ENCODE measurements around the gene AQP2. TPM values are rescaled to one million over a fixed set of nuclear protein-coding genes. Genes with fewer than 3 reads are reported as not detected.

Gene AQP2
- total RNA-seq, 4 donors from 2014 or later = not detected

- intact Hi-C loops (cut with DNase I; ENCODE audit: low total_unique reads) = no loop called here
- Histone ChIP-seq H3K36me3 (no peaks in the 10 kb centered on the region), H3K4me3 (no peak overlapping the region), H3K27me3 (no peaks in the 10 kb centered on the region), H3K4me1 (no peaks in the 10 kb centered on the region), H3K27ac (no peak overlapping the region), H3K9me3 (no peaks in the 10 kb centered on the region)
- in situ Hi-C loops (cut with MboI; ENCODE audit: low sequenced_read_pairs in 4 of 4) = no loop called here
- ATAC-seq = no peak
- TF ChIP-seq POLR2A (IDR thresholded peaks at IDR 0.05) = no peak
- no peak for TF ChIP-seq CTCF (IDR thresholded peaks at IDR 0.05 in 4 of 5, conservative IDR thresholded peaks at IDR 0.05 in 1 of 5)
- DNase-seq = no peak
Observed at GRCh38 chr12:49917788-49918173, 32.8 kb upstream of the AQP2 start.

GRCh38 chr12:49920241-49920914 lies 30.2 kb upstream of the AQP2 start:
- Histone ChIP-seq H3K4me1 (no peaks in the 10 kb centered on the region), H3K27ac (no peak overlapping the region), H3K36me3 (no peaks in the 10 kb centered on the region), H3K9me3 (no peaks in the 10 kb centered on the region), H3K27me3 (no peaks in the 10 kb centered on the region), H3K4me3 (no peak overlapping the region)
- TF ChIP-seq POLR2A (IDR thresholded peaks at IDR 0.05) = no peak
- TF ChIP-seq CTCF (IDR thresholded peaks at IDR 0.05 in 4 of 5, conservative IDR thresholded peaks at IDR 0.05 in 1 of 5) = no peak
- ATAC-seq (no peak), DNase-seq (no peak)
- intact Hi-C loops (cut with DNase I; ENCODE audit: low total_unique reads) (no loop called here), in situ Hi-C loops (cut with MboI; ENCODE audit: low sequenced_read_pairs in 4 of 4) (no loop called here)

- no peak overlapping the region for H3K4me3 ChIP-seq
- no peaks in the 10 kb centered on the region for H3K36me3 ChIP-seq
- H3K27ac ChIP-seq = no peak overlapping the region
- H3K9me3 ChIP-seq = no peaks in the 10 kb centered on the region
- no peak for TF ChIP-seq CTCF (IDR thresholded peaks at IDR 0.05 in 4 of 5, conservative IDR thresholded peaks at IDR 0.05 in 1 of 5)
- no peak for TF ChIP-seq POLR2A (IDR thresholded peaks at IDR 0.05)
- in situ Hi-C loops (cut with MboI; ENCODE audit: low sequenced_read_pairs in 4 of 4) (no loop called here), intact Hi-C loops (cut with DNase I; ENCODE audit: low total_unique reads) (no loop called here)
- no peaks in the 10 kb centered on the region for H3K27me3 ChIP-seq
- ATAC-seq (no peak), DNase-seq (no peak)
- no peaks in the 10 kb centered on the region for H3K4me1 ChIP-seq
Observed at GRCh38 chr12:49920915-49921286, 29.6 kb upstream of the AQP2 start.

GRCh38 chr12:49921299-49921698 lies 29.2 kb upstream of the AQP2 start:
- no peaks in the 10 kb centered on the region for H3K9me3 ChIP-seq
- H3K27me3 ChIP-seq = no peaks in the 10 kb centered on the region
- H3K4me1 ChIP-seq = no peaks in the 10 kb centered on the region
- TF ChIP-seq POLR2A (IDR thresholded peaks at IDR 0.05) (no peak), CTCF (IDR thresholded peaks at IDR 0.05 in 4 of 5, conservative IDR thresholded peaks at IDR 0.05 in 1 of 5) (no peak)
- in situ Hi-C loops (cut with MboI; ENCODE audit: low sequenced_read_pairs in 4 of 4) (no loop called here), intact Hi-C loops (cut with DNase I; ENCODE audit: low total_unique reads) (no loop called here)
- H3K4me3 ChIP-seq = no peak overlapping the region
- no peak overlapping the region for H3K27ac ChIP-seq
- ATAC-seq (no peak), DNase-seq (no peak)
- H3K36me3 ChIP-seq = no peaks in the 10 kb centered on the region

- ATAC-seq (no peak), DNase-seq (no peak)
- in situ Hi-C loops (cut with MboI; ENCODE audit: low sequenced_read_pairs in 4 of 4) = no loop called here
Observed at GRCh38 chr12:49921936-49922335, 28.6 kb upstream of the AQP2 start.

More at GRCh38 chr12:49921936-49922335, 28.6 kb upstream of the AQP2 start:
- intact Hi-C loops (cut with DNase I; ENCODE audit: low total_unique reads) = no loop called here
- no peaks in the 10 kb centered on the region for H3K36me3 ChIP-seq
- no peak overlapping the region for H3K27ac ChIP-seq
- TF ChIP-seq CTCF (IDR thresholded peaks at IDR 0.05 in 4 of 5, conservative IDR thresholded peaks at IDR 0.05 in 1 of 5) (no peak), POLR2A (IDR thresholded peaks at IDR 0.05) (no peak)
- H3K4me3 ChIP-seq = no peak overlapping the region
- no peaks in the 10 kb centered on the region for H3K4me1 ChIP-seq
- no peaks in the 10 kb centered on the region for H3K27me3 ChIP-seq
- H3K9me3 ChIP-seq = no peaks in the 10 kb centered on the region
